ENCODE measurements around the gene SMCR8.

DNA sequence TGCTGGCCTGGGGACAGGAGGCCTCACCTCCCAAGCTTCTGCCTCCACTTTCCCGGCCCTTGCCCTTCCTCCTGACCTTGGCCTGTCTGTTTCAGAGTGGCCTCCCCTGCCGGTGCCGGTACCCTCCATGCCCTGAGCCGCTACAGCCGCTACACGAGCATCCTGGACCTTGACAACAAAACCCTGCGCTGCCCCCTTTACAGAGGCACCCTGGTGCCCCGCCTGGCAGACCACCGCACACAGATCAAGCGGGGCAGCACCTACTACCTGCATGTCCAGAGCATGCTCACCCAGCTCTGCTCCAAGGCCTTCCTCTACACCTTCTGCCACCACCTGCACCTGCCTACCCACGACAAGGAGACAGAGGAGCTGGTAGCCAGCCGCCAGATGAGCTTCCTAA lies 7.4 kb downstream of the SMCR8 start:
- TF ChIP-seq, protein P1, sequence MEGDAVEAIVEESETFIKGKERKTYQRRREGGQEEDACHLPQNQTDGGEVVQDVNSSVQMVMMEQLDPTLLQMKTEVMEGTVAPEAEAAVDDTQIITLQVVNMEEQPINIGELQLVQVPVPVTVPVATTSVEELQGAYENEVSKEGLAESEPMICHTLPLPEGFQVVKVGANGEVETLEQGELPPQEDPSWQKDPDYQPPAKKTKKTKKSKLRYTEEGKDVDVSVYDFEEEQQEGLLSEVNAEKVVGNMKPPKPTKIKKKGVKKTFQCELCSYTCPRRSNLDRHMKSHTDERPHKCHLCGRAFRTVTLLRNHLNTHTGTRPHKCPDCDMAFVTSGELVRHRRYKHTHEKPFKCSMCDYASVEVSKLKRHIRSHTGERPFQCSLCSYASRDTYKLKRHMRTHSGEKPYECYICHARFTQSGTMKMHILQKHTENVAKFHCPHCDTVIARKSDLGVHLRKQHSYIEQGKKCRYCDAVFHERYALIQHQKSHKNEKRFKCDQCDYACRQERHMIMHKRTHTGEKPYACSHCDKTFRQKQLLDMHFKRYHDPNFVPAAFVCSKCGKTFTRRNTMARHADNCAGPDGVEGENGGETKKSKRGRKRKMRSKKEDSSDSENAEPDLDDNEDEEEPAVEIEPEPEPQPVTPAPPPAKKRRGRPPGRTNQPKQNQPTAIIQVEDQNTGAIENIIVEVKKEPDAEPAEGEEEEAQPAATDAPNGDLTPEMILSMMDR (conservative IDR thresholded peaks at IDR 0.05 in 1 of 2, IDR thresholded peaks at IDR 0.05 in 1 of 2; ENCODE audit: low read depth in 1 of 2, low read length in 2 of 2), result no peak
- no peak for TF ChIP-seq EZH2 (IDR thresholded peaks at IDR 0.05; ENCODE audit: low read length, missing control alignments)
